ENCODE measurements around the gene KCNAB1.

The KCNAB1 gene

GRCh38 chr3:156377266-156377665 is 256.9 kb downstream of the KCNAB1 start:
- DNase-seq = no peak

GRCh38 chr3:156377718-156378117 is 257.3 kb downstream of the KCNAB1 start:
- no peak for DNase-seq

- no peak for DNase-seq
Observed at GRCh38 chr3:156378871-156379270, 258.5 kb downstream of the KCNAB1 start.

- no peak for DNase-seq
Observed at GRCh38 chr3:156379327-156379726, 258.9 kb downstream of the KCNAB1 start.

- no peak for DNase-seq
Observed at GRCh38 chr3:156381253-156381652, 260.9 kb downstream of the KCNAB1 start.

GRCh38 chr3:156382458-156383346 is 262.3 kb downstream of the KCNAB1 start:
- no peak for DNase-seq

GRCh38 chr3:156383441-156384025 is 263.2 kb downstream of the KCNAB1 start:
- DNase-seq = no peak

GRCh38 chr3:156388497-156389448 is 268.4 kb downstream of the KCNAB1 start:
- DNase-seq = no peak

- no peak for DNase-seq
Observed at GRCh38 chr3:156389449-156389950, 269.1 kb downstream of the KCNAB1 start.

GRCh38 chr3:156390846-156391245 is 270.5 kb downstream of the KCNAB1 start:
- DNase-seq = no peak

GRCh38 chr3:156395961-156396710 is 275.8 kb downstream of the KCNAB1 start:
- DNase-seq = no peak

- DNase-seq = no peak
Observed at GRCh38 chr3:156396851-156397250, 276.5 kb downstream of the KCNAB1 start.

- DNase-seq = no peak
Observed at GRCh38 chr3:156397534-156397933, 277.2 kb downstream of the KCNAB1 start.

GRCh38 chr3:156400062-156400461 is 279.7 kb downstream of the KCNAB1 start:
- DNase-seq = no peak

- no peak for DNase-seq
Observed at GRCh38 chr3:156400735-156401134, 280.4 kb downstream of the KCNAB1 start.

- DNase-seq = peak; percentile 60
Observed at GRCh38 chr3:156404217-156404616, 283.8 kb downstream of the KCNAB1 start.

- no peak for DNase-seq
Observed at GRCh38 chr3:156406393-156406792, 286.0 kb downstream of the KCNAB1 start.

- DNase-seq = no peak
Observed at GRCh38 chr3:156407617-156408225, 287.3 kb downstream of the KCNAB1 start.

- DNase-seq = no peak
Observed at GRCh38 chr3:156409694-156410093, 289.3 kb downstream of the KCNAB1 start.

GRCh38 chr3:156412600-156412999 is 292.2 kb downstream of the KCNAB1 start:
- no peak for DNase-seq

GRCh38 chr3:156413293-156413892 is 293.0 kb downstream of the KCNAB1 start:
- no peak for DNase-seq

All from midbrain (tissue), 1 donor.